HCT116 (cell line): ENCODE measurements around the gene SEPTIN12. TPM values are rescaled to one million over a fixed set of nuclear protein-coding genes. Genes with fewer than 3 reads are reported as not detected.

ENCODE experiments used
- ATAC-seq: fragments of 200-7000 bp; cut with Tn5 transposase; 2 replicates; pipeline ENCODE4 v1.9.1; 2020; ENCODE audit warnings: mild to moderate bottlenecking, moderate library complexity
- BruUV-seq: library from RNA; stranded (reverse); fragments of 400-500 nt; replicated peaks from 2 replicates; lab custom pipeline; 2021; lab: Mats Ljungman, UMichigan
- CTCF ChIA-PET: fragments of 300-600 bp; sonication (Branson Sonifier 250); formaldehyde crosslinking; loops from one replicate; lab custom pipeline; 2021; ENCODE audit warnings: antibody characterized with exemption; lab: Charles Lee
- POLR2A ChIA-PET: fragments of 300-600, 350-600 bp; sonication (Branson Sonifier 250); formaldehyde crosslinking; loops from one replicate; lab custom pipeline; 2021; ENCODE audit warnings: antibody characterized with exemption; lab: Charles Lee
- RAD21 ChIA-PET, 2 experiments: fragments of 300-600 bp; sonication (Branson Sonifier 250); formaldehyde crosslinking; loops; one replicate each; lab custom pipeline; 2023; ENCODE audit warnings: low total read pairs in 2 of 2; ENCODE audit not compliant: uncharacterized antibody in 2 of 2, unreplicated experiment in 2 of 2, low non-redundant PET in 1 of 2; lab: Charles Lee
- DNase-seq: peaks from one replicate; pipeline ENCODE4 v3.0.0-alpha.2; 2010; ENCODE audit warnings: low read depth, low spot score
- H2AFZ ChIP-seq: fragments of 200-600 bp; shearing (Covaris generic), sonication (generic); 2 replicates; pipeline ENCODE4 v1.6.1; 2017; ENCODE audit warnings: low read depth, mixed run types, mixed read lengths, antibody characterized with exemption, low read length; ENCODE audit not compliant: poor library complexity, severe bottlenecking
- H3K27ac ChIP-seq: 2 replicates; pipeline ENCODE4 v1.5.1; 2012; ENCODE audit warnings: low read depth, low read length
- H3K27me3 ChIP-seq: fragments of 200-600 bp; sonication (generic); 2 replicates; pipeline ENCODE4 v1.6.1; 2016; ENCODE audit warnings: mixed run types, low read length, mixed read lengths; ENCODE audit not compliant: insufficient read depth
- H3K36me3 ChIP-seq, 2 experiments: fragments of 200-500 bp in 1 of 2; fragments of 200-600 bp in 1 of 2; sonication (Bioruptor generic) in 1 of 2; sonication (generic) in 1 of 2; 2 replicates each; pipeline versions ENCODE4 v1.5.1 to v1.6.1; 2014 to 2016; ENCODE audit warnings: low read length in 2 of 2, inconsistent platforms in 1 of 2, mixed read lengths in 1 of 2, mixed run types in 1 of 2; ENCODE audit not compliant: insufficient read depth in 2 of 2, control insufficient read depth in 1 of 2
- H3K4me1 ChIP-seq, 2 experiments: fragments of 200-600 bp in 1 of 2; sonication (generic) in 1 of 2; 2 replicates each; pipeline versions ENCODE4 v1.5.1 to v1.6.1; 2012 to 2017; ENCODE audit warnings: low read length in 2 of 2, inconsistent platforms in 1 of 2, mild to moderate bottlenecking in 1 of 2, mixed read lengths in 1 of 2, mixed run types in 1 of 2, moderate library complexity in 1 of 2; ENCODE audit not compliant: insufficient read depth in 2 of 2, control insufficient read depth in 1 of 2
- H3K4me2 ChIP-seq: fragments of 200-600 bp; sonication (generic); 2 replicates; pipeline ENCODE4 v1.6.1; 2017; ENCODE audit warnings: mixed run types, low read length, mixed read lengths
- H3K4me3 ChIP-seq, 2 experiments: fragments of 200-600 bp in 1 of 2; sonication (generic) in 1 of 2; replicated peaks in 1 of 2; 2 replicates each; pipeline ENCODE4 v1.5.1; 2011 to 2016; ENCODE audit warnings: low read length in 2 of 2, control low read depth in 1 of 2, low read depth in 1 of 2, mild to moderate bottlenecking in 1 of 2, mixed read lengths in 1 of 2, mixed run types in 1 of 2
- H3K79me2 ChIP-seq: fragments of 200-600 bp; sonication (generic); 2 replicates; pipeline ENCODE4 v1.6.1; 2017; ENCODE audit warnings: mild to moderate bottlenecking, mixed run types, low read length, moderate library complexity, mixed read lengths; ENCODE audit not compliant: insufficient read depth
- H3K9ac ChIP-seq: fragments of 200-600 bp; sonication (generic); 2 replicates; pipeline ENCODE4 v1.6.1; 2016; ENCODE audit warnings: low read length, mixed read lengths
- H3K9me2 ChIP-seq: fragments of 200-600 bp; sonication (generic), shearing (Covaris generic); 2 replicates; pipeline ENCODE4 v1.6.1; 2017; ENCODE audit warnings: mixed run types, mild to moderate bottlenecking, moderate library complexity; ENCODE audit not compliant: insufficient read depth
- H3K9me3 ChIP-seq, 2 experiments: fragments of 200-500 bp in 1 of 2; fragments of 200-600 bp in 1 of 2; sonication (Bioruptor generic) in 1 of 2; sonication (generic) in 1 of 2; 2 replicates each; pipeline ENCODE4 v1.6.1; 2014 to 2017; ENCODE audit warnings: low read length in 2 of 2, mixed read lengths in 2 of 2, inconsistent platforms in 1 of 2, low read depth in 1 of 2, mild to moderate bottlenecking in 1 of 2, mixed run types in 1 of 2, moderate library complexity in 1 of 2; ENCODE audit not compliant: control insufficient read depth in 1 of 2, insufficient read depth in 1 of 2
- H4K20me1 ChIP-seq: fragments of 200-600 bp; sonication (generic), shearing (Covaris generic); 2 replicates; pipeline ENCODE4 v1.6.1; 2017; ENCODE audit warnings: mixed run types, mild to moderate bottlenecking, moderate library complexity; ENCODE audit not compliant: insufficient read depth
- ELF1 ChIP-seq: IDR thresholded peaks from 2 replicates; pipeline ENCODE4 v1.6.1; 2012; ENCODE audit warnings: low read depth, borderline replicate concordance
- EZH2 ChIP-seq: fragments of 200-600 bp; sonication (generic); IDR thresholded peaks from 2 replicates; pipeline ENCODE4 v1.6.1; 2017; ENCODE audit warnings: antibody characterized with exemption, mixed run types
- JUND ChIP-seq: IDR thresholded peaks from 2 replicates; pipeline ENCODE4 v1.6.1; 2012
- POLR2AphosphoS5 ChIP-seq: IDR thresholded peaks from 2 replicates; pipeline ENCODE4 v1.6.1; 2011; ENCODE audit warnings: mild to moderate bottlenecking, low read depth, low read length, moderate library complexity
- YY1 ChIP-seq: IDR thresholded peaks from 2 replicates; pipeline ENCODE4 v1.6.1; 2011; ENCODE audit warnings: low read length, low read depth, moderate library complexity, mild to moderate bottlenecking; ENCODE audit not compliant: insufficient replicate concordance; ENCODE audit errors: extremely low read depth
- intact Hi-C: fragments of 100-400 bp; cut with micrococcal nuclease; formaldehyde crosslinking; loops from 2 replicates; pipeline ENCODE4 v1.10.0; 2022
- total RNA-seq: library from RNA; stranded (reverse); gene quantifications from one replicate; pipeline ENCODE4 v1.2.1, GENCODE V29; 2021; ENCODE audit not compliant: unreplicated experiment
- TF ChIP-seq, protein P1 (sequence below), 3 experiments: fragments of 200-600 bp in 1 of 3; sonication (generic) in 1 of 3; IDR thresholded peaks in 2 of 3; conservative IDR thresholded peaks in 1 of 3; 2 replicates each; pipeline ENCODE4 v1.5.1; 2012 to 2017; ENCODE audit warnings: low read depth in 2 of 3, low read length in 2 of 3, antibody characterized with exemption in 1 of 3, borderline replicate concordance in 1 of 3, control low read depth in 1 of 3, mild to moderate bottlenecking in 1 of 3, mixed read lengths in 1 of 3, mixed run types in 1 of 3, moderate library complexity in 1 of 3; ENCODE audit not compliant: insufficient read depth in 1 of 3
- TF ChIP-seq, protein P2 (sequence below): IDR thresholded peaks from 2 replicates; pipeline ENCODE4 v1.6.1; 2012

Gene SEPTIN12
- total RNA-seq, 1 experiment from 2014 or later: not detected

DNA sequence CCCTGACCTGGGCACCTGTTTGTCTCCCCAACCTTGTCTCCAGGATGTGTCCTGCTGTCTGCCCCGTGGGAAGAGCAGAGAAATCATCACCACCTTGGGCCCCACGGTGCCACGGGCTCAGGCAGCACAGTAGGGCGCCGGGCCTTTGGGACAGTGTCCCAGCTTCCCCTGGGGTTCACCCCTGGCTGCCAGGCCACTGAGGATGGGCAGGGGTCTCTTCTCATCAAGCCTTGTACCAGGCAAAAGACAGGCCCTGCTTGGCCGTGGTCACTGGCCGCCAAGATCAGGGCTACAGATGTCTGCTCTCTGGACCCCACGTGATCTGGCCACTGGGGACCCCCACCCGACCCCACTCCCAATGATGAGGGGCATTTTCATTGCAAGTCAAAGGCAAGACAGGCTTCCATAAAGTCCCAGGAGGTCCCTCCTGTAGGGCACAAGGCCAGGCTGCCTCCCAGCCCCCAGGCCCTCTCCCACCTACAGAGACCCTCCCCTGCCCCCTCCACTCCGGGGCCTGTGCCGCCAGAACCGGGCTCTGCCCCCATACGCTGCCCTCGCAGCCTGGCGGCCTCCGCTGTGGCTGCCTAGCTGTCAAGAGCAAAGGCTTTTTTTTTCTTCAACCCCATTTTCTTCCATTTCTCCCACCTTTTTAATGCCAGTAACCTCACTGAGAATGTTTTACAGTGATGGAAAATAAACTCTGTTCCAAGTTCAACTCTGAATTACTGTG is 39.3 kb downstream of the SEPTIN12 start:
- ChIA-PET RAD21 (no interaction called here), CTCF (no interaction called here), POLR2A (no interaction called here)
- no peak for TF ChIP-seq JUND
- no peak for TF ChIP-seq YY1
- TF ChIP-seq POLR2AphosphoS5: no peak
- no peak for TF ChIP-seq ELF1
- TF ChIP-seq, protein P1, sequence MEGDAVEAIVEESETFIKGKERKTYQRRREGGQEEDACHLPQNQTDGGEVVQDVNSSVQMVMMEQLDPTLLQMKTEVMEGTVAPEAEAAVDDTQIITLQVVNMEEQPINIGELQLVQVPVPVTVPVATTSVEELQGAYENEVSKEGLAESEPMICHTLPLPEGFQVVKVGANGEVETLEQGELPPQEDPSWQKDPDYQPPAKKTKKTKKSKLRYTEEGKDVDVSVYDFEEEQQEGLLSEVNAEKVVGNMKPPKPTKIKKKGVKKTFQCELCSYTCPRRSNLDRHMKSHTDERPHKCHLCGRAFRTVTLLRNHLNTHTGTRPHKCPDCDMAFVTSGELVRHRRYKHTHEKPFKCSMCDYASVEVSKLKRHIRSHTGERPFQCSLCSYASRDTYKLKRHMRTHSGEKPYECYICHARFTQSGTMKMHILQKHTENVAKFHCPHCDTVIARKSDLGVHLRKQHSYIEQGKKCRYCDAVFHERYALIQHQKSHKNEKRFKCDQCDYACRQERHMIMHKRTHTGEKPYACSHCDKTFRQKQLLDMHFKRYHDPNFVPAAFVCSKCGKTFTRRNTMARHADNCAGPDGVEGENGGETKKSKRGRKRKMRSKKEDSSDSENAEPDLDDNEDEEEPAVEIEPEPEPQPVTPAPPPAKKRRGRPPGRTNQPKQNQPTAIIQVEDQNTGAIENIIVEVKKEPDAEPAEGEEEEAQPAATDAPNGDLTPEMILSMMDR (IDR thresholded peaks at IDR 0.05 in 2 of 3, conservative IDR thresholded peaks at IDR 0.05 in 1 of 3; ENCODE audit: borderline replicate concordance in 1 of 3, insufficient read depth in 1 of 3, low read depth in 2 of 3, low read length in 2 of 3): no peak
- TF ChIP-seq, protein P2, sequence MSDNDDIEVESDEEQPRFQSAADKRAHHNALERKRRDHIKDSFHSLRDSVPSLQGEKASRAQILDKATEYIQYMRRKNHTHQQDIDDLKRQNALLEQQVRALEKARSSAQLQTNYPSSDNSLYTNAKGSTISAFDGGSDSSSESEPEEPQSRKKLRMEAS: no peak
- no peak for TF ChIP-seq EZH2
- Histone ChIP-seq H3K36me3 (peaks cover 0 to 8% of the 10 kb centered on the region in 2 experiments; a peak in 3 of 4 replicates), H3K9me3 (no peaks in the 10 kb centered on the region), H3K27me3 (no peaks in the 10 kb centered on the region), H3K27ac (no peak overlapping the region), H4K20me1 (no peaks in the 10 kb centered on the region), H2AFZ (no peak overlapping the region), H3K79me2 (no peaks in the 10 kb centered on the region), H3K4me2 (no peak overlapping the region), H3K4me3 (no peak overlapping the region), H3K4me1 (no peaks in the 10 kb centered on the region), H3K9ac (no peak overlapping the region), H3K9me2 (no peaks in the 10 kb centered on the region)
- no TSS peak for BruUV-seq
- no peak for ATAC-seq
- DNase-seq: no peak
- intact Hi-C loops: no loop called here
